ENCODE data around the gene MYADML2.

- no peak for TF ChIP-seq GATA2 (IDR thresholded peaks at IDR 0.05; ENCODE audit: low read depth, low read length)
- no peak for TF ChIP-seq GATA3 (IDR thresholded peaks at IDR 0.05; ENCODE audit: low read depth, low read length)
These were observed 22.1 kb upstream of the MYADML2 start for GRCh38 chr17:81968850-81969812.

Measured in SH-SY5Y (cell line).